ENCODE data around the gene ENTPD8.

- TF ChIP-seq CTCF (IDR thresholded peaks at IDR 0.05): no peak
- no peak for TF ChIP-seq EP300 (IDR thresholded peaks at IDR 0.05)
- no peak for TF ChIP-seq POLR2A (IDR thresholded peaks at IDR 0.05)
Observed at GRCh38 chr9:137446851-137447471, 5.8 kb upstream of the ENTPD8 start.
